HCT116 (cell line): ENCODE results near the gene SYTL3. TPM values are rescaled to one million over a fixed set of nuclear protein-coding genes. Genes with fewer than 3 reads are reported as not detected.

Experiments used
- ATAC-seq: fragments of 200-7000 bp; cut with Tn5 transposase; 2 replicates; pipeline ENCODE4 v1.9.1; 2020; ENCODE audit warnings: mild to moderate bottlenecking, moderate library complexity
- BruUV-seq: library from RNA; stranded (reverse); fragments of 400-500 nt; replicated peaks from 2 replicates; lab custom pipeline; 2021; lab: Mats Ljungman, UMichigan
- CTCF ChIA-PET: fragments of 300-600 bp; sonication (Branson Sonifier 250); formaldehyde crosslinking; loops from one replicate; lab custom pipeline; 2021; ENCODE audit warnings: antibody characterized with exemption; lab: Charles Lee
- POLR2A ChIA-PET: fragments of 300-600, 350-600 bp; sonication (Branson Sonifier 250); formaldehyde crosslinking; loops from one replicate; lab custom pipeline; 2021; ENCODE audit warnings: antibody characterized with exemption; lab: Charles Lee
- RAD21 ChIA-PET, 2 experiments: fragments of 300-600 bp; sonication (Branson Sonifier 250); formaldehyde crosslinking; loops; one replicate each; lab custom pipeline; 2023; ENCODE audit warnings: low total read pairs in 2 of 2; ENCODE audit not compliant: uncharacterized antibody in 2 of 2, unreplicated experiment in 2 of 2, low non-redundant PET in 1 of 2; lab: Charles Lee
- DNase-seq: peaks from one replicate; pipeline ENCODE4 v3.0.0-alpha.2; 2010; ENCODE audit warnings: low read depth, low spot score
- H2AFZ ChIP-seq: fragments of 200-600 bp; shearing (Covaris generic), sonication (generic); 2 replicates; pipeline ENCODE4 v1.6.1; 2017; ENCODE audit warnings: low read depth, mixed run types, mixed read lengths, antibody characterized with exemption, low read length; ENCODE audit not compliant: poor library complexity, severe bottlenecking
- H3K27ac ChIP-seq: 2 replicates; pipeline ENCODE4 v1.5.1; 2012; ENCODE audit warnings: low read depth, low read length
- H3K27me3 ChIP-seq: fragments of 200-600 bp; sonication (generic); 2 replicates; pipeline ENCODE4 v1.6.1; 2016; ENCODE audit warnings: mixed run types, low read length, mixed read lengths; ENCODE audit not compliant: insufficient read depth
- H3K36me3 ChIP-seq, 2 experiments: fragments of 200-500 bp in 1 of 2; fragments of 200-600 bp in 1 of 2; sonication (Bioruptor generic) in 1 of 2; sonication (generic) in 1 of 2; 2 replicates each; pipeline versions ENCODE4 v1.5.1 to v1.6.1; 2014 to 2016; ENCODE audit warnings: low read length in 2 of 2, inconsistent platforms in 1 of 2, mixed read lengths in 1 of 2, mixed run types in 1 of 2; ENCODE audit not compliant: insufficient read depth in 2 of 2, control insufficient read depth in 1 of 2
- H3K4me1 ChIP-seq, 2 experiments: fragments of 200-600 bp in 1 of 2; sonication (generic) in 1 of 2; 2 replicates each; pipeline versions ENCODE4 v1.5.1 to v1.6.1; 2012 to 2017; ENCODE audit warnings: low read length in 2 of 2, inconsistent platforms in 1 of 2, mild to moderate bottlenecking in 1 of 2, mixed read lengths in 1 of 2, mixed run types in 1 of 2, moderate library complexity in 1 of 2; ENCODE audit not compliant: insufficient read depth in 2 of 2, control insufficient read depth in 1 of 2
- H3K4me2 ChIP-seq: fragments of 200-600 bp; sonication (generic); 2 replicates; pipeline ENCODE4 v1.6.1; 2017; ENCODE audit warnings: mixed run types, low read length, mixed read lengths
- H3K4me3 ChIP-seq, 2 experiments: fragments of 200-600 bp in 1 of 2; sonication (generic) in 1 of 2; replicated peaks in 1 of 2; 2 replicates each; pipeline ENCODE4 v1.5.1; 2011 to 2016; ENCODE audit warnings: low read length in 2 of 2, control low read depth in 1 of 2, low read depth in 1 of 2, mild to moderate bottlenecking in 1 of 2, mixed read lengths in 1 of 2, mixed run types in 1 of 2
- H3K79me2 ChIP-seq: fragments of 200-600 bp; sonication (generic); 2 replicates; pipeline ENCODE4 v1.6.1; 2017; ENCODE audit warnings: mild to moderate bottlenecking, mixed run types, low read length, moderate library complexity, mixed read lengths; ENCODE audit not compliant: insufficient read depth
- H3K9ac ChIP-seq: fragments of 200-600 bp; sonication (generic); 2 replicates; pipeline ENCODE4 v1.6.1; 2016; ENCODE audit warnings: low read length, mixed read lengths
- H3K9me2 ChIP-seq: fragments of 200-600 bp; sonication (generic), shearing (Covaris generic); 2 replicates; pipeline ENCODE4 v1.6.1; 2017; ENCODE audit warnings: mixed run types, mild to moderate bottlenecking, moderate library complexity; ENCODE audit not compliant: insufficient read depth
- H3K9me3 ChIP-seq, 2 experiments: fragments of 200-500 bp in 1 of 2; fragments of 200-600 bp in 1 of 2; sonication (Bioruptor generic) in 1 of 2; sonication (generic) in 1 of 2; 2 replicates each; pipeline ENCODE4 v1.6.1; 2014 to 2017; ENCODE audit warnings: low read length in 2 of 2, mixed read lengths in 2 of 2, inconsistent platforms in 1 of 2, low read depth in 1 of 2, mild to moderate bottlenecking in 1 of 2, mixed run types in 1 of 2, moderate library complexity in 1 of 2; ENCODE audit not compliant: control insufficient read depth in 1 of 2, insufficient read depth in 1 of 2
- H4K20me1 ChIP-seq: fragments of 200-600 bp; sonication (generic), shearing (Covaris generic); 2 replicates; pipeline ENCODE4 v1.6.1; 2017; ENCODE audit warnings: mixed run types, mild to moderate bottlenecking, moderate library complexity; ENCODE audit not compliant: insufficient read depth
- ELF1 ChIP-seq: IDR thresholded peaks from 2 replicates; pipeline ENCODE4 v1.6.1; 2012; ENCODE audit warnings: low read depth, borderline replicate concordance
- EZH2 ChIP-seq: fragments of 200-600 bp; sonication (generic); IDR thresholded peaks from 2 replicates; pipeline ENCODE4 v1.6.1; 2017; ENCODE audit warnings: antibody characterized with exemption, mixed run types
- POLR2AphosphoS5 ChIP-seq: IDR thresholded peaks from 2 replicates; pipeline ENCODE4 v1.6.1; 2011; ENCODE audit warnings: mild to moderate bottlenecking, low read depth, low read length, moderate library complexity
- RAD21 ChIP-seq: IDR thresholded peaks from 2 replicates; pipeline ENCODE4 v1.6.1; 2012; ENCODE audit warnings: low read depth, mild to moderate bottlenecking
- SIN3A ChIP-seq: IDR thresholded peaks from 2 replicates; pipeline ENCODE4 v1.6.1; 2012; ENCODE audit warnings: low read depth
- SP1 ChIP-seq: IDR thresholded peaks from 2 replicates; pipeline ENCODE4 v1.6.1; 2012; ENCODE audit warnings: low read depth
- SRF ChIP-seq: IDR thresholded peaks from 2 replicates; pipeline ENCODE4 v1.6.1; 2012; ENCODE audit warnings: low read depth
- TCF7L2 ChIP-seq: IDR thresholded peaks from 2 replicates; pipeline ENCODE4 v1.7.0; 2011; ENCODE audit warnings: borderline replicate concordance, inconsistent platforms; ENCODE audit not compliant: insufficient read depth, insufficient read length; ENCODE audit errors: extremely low read depth
- YY1 ChIP-seq: IDR thresholded peaks from 2 replicates; pipeline ENCODE4 v1.6.1; 2011; ENCODE audit warnings: low read length, low read depth, moderate library complexity, mild to moderate bottlenecking; ENCODE audit not compliant: insufficient replicate concordance; ENCODE audit errors: extremely low read depth
- ZNF274 ChIP-seq: fragments of 200-500 bp; sonication (Bioruptor generic); IDR thresholded peaks from 2 replicates; pipeline ENCODE4 v1.6.1; 2014; ENCODE audit warnings: mild to moderate bottlenecking, low read depth, low read length, inconsistent platforms
- intact Hi-C: fragments of 100-400 bp; cut with micrococcal nuclease; formaldehyde crosslinking; loops from 2 replicates; pipeline ENCODE4 v1.10.0; 2022
- total RNA-seq: library from RNA; stranded (reverse); gene quantifications from one replicate; pipeline ENCODE4 v1.2.1, GENCODE V29; 2021; ENCODE audit not compliant: unreplicated experiment
- TF ChIP-seq, protein P1 (sequence below): IDR thresholded peaks from 2 replicates; pipeline ENCODE4 v1.6.1; 2011; ENCODE audit warnings: mild to moderate bottlenecking, low read length, moderate library complexity; ENCODE audit not compliant: insufficient replicate concordance; ENCODE audit errors: extremely low read depth
- TF ChIP-seq, protein P2 (sequence below): IDR thresholded peaks from 2 replicates; pipeline ENCODE4 v1.6.1; 2012
- TF ChIP-seq, protein P3 (sequence below): IDR thresholded peaks from 2 replicates; pipeline ENCODE4 v1.6.1; 2012

Gene SYTL3
- total RNA-seq, 1 experiment from 2014 or later, result 55.3 TPM

DNA sequence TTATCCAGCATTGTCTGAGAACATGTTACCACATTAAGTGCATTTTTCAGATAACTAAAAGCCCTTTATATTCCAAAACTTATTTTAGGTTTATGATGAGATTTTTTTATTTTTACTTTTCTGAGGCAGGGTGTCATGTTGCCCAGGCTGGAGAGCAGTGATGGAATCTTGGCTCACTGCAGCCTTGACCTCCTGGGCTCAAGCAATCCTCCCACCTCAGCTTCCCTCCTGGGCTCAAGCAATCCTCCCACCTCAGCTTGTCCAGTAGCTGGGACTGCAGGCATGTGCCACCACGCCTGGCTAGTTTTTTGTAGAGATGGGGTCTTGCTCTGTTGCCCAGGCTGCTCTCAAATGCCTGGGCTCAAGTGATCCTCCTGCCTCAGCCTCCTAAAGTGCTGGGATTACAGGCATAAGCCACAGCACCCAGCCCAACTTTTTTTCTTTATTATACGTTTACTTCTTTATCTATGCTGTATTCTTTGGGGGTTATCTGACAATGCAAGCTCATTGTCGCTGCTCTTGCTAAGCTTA is 11.5 kb upstream of the SYTL3 start (continued):
- TF ChIP-seq, protein P1, sequence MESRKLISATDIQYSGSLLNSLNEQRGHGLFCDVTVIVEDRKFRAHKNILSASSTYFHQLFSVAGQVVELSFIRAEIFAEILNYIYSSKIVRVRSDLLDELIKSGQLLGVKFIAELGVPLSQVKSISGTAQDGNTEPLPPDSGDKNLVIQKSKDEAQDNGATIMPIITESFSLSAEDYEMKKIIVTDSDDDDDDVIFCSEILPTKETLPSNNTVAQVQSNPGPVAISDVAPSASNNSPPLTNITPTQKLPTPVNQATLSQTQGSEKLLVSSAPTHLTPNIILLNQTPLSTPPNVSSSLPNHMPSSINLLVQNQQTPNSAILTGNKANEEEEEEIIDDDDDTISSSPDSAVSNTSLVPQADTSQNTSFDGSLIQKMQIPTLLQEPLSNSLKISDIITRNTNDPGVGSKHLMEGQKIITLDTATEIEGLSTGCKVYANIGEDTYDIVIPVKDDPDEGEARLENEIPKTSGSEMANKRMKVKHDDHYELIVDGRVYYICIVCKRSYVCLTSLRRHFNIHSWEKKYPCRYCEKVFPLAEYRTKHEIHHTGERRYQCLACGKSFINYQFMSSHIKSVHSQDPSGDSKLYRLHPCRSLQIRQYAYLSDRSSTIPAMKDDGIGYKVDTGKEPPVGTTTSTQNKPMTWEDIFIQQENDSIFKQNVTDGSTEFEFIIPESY, result no peak
- no peak for TF ChIP-seq POLR2AphosphoS5
- no peak for TF ChIP-seq SIN3A
- no peak for TF ChIP-seq TCF7L2
- no peak for TF ChIP-seq ELF1

GRCh38 chr6:158639056-158639455 is 10.8 kb upstream of the SYTL3 start:
- TF ChIP-seq YY1 (no peak), RAD21 (no peak), SP1 (no peak), SRF (no peak), ZNF274 (no peak), EZH2 (no peak)
- TF ChIP-seq, protein P2, sequence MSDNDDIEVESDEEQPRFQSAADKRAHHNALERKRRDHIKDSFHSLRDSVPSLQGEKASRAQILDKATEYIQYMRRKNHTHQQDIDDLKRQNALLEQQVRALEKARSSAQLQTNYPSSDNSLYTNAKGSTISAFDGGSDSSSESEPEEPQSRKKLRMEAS, result no peak
- TF ChIP-seq, protein P3, sequence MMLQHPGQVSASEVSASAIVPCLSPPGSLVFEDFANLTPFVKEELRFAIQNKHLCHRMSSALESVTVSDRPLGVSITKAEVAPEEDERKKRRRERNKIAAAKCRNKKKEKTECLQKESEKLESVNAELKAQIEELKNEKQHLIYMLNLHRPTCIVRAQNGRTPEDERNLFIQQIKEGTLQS, result no peak
- TF ChIP-seq, all 23 proteins: peak for 0
- ChIA-PET CTCF (interaction anchor here (0.8 kb wide), 1 partner anchor 52 kb away, joined by 3 read pairs; no protein-coding TSS in a partner anchor), RAD21 (no interaction called here), POLR2A (no interaction called here)
- Histone ChIP-seq H3K27ac (no peak overlapping the region), H3K4me1 (peaks cover 26 to 33% of the 10 kb centered on the region in 2 experiments), H3K4me3 (no peak overlapping the region), H3K79me2 (peaks cover 82% of the 10 kb centered on the region), H3K27me3 (no peaks in the 10 kb centered on the region), H3K9ac (no peak overlapping the region), H3K36me3 (peaks cover 4 to 29% of the 10 kb centered on the region in 2 experiments), H3K9me3 (no peaks in the 10 kb centered on the region), H3K4me2 (no peak overlapping the region), H3K9me2 (no peaks in the 10 kb centered on the region), H2AFZ (no peak overlapping the region), H4K20me1 (no peaks in the 10 kb centered on the region)
- no TSS peak for BruUV-seq
- DNase-seq (no peak), ATAC-seq (no peak)
- intact Hi-C loops, result no loop called here
